Measurements from ENCODE around the gene RASGRP4.
"Not testable (repeated sequence)": the region's sequence is repeated elsewhere in the genome, so short reads cannot be mapped to it uniquely, and the experiment has no call there.

The RASGRP4 gene

GRCh38 chr19:38425810-38426466 lies at the start of gene RASGRP4:
Gene RASGRP4, minus strand, starts transcription at chr19:38426219. Its CDS starts 128 bp downstream, at chr19:38426091.
- no peak for DNase-seq (ENCODE audit: low spot score)

GRCh38 chr19:38475176-38475575 lies 49.2 kb upstream of the RASGRP4 start:
- no peak for DNase-seq (ENCODE audit: low spot score)

- DNase-seq (ENCODE audit: low spot score) = no peak
Measured at GRCh38 chr19:38473201-38473600, 47.2 kb upstream of the RASGRP4 start.

GRCh38 chr19:38472725-38473124 lies 46.7 kb upstream of the RASGRP4 start:
- DNase-seq (ENCODE audit: low spot score) = not testable (repeated sequence)

GRCh38 chr19:38470788-38471480 lies 44.9 kb upstream of the RASGRP4 start:
- DNase-seq (ENCODE audit: low spot score) = no peak

GRCh38 chr19:38469151-38469550 lies 43.1 kb upstream of the RASGRP4 start:
- DNase-seq (ENCODE audit: low spot score) = no peak

GRCh38 chr19:38467541-38468525 lies 41.8 kb upstream of the RASGRP4 start:
- DNase-seq (ENCODE audit: low spot score) = no peak

- DNase-seq (ENCODE audit: low spot score) = no peak
Measured at GRCh38 chr19:38466050-38466449, 40.0 kb upstream of the RASGRP4 start.

GRCh38 chr19:38464421-38465082 lies 38.5 kb upstream of the RASGRP4 start:
- no peak for DNase-seq (ENCODE audit: low spot score)

- DNase-seq (ENCODE audit: low spot score) = no peak
Measured at GRCh38 chr19:38463365-38463764, 37.3 kb upstream of the RASGRP4 start.

- no peak for DNase-seq (ENCODE audit: low spot score)
Measured at GRCh38 chr19:38458991-38459390, 33.0 kb upstream of the RASGRP4 start.

GRCh38 chr19:38457690-38458405 lies 31.8 kb upstream of the RASGRP4 start:
- no peak for DNase-seq (ENCODE audit: low spot score)

- DNase-seq (ENCODE audit: low spot score) = no peak
Measured at GRCh38 chr19:38457202-38457601, 31.2 kb upstream of the RASGRP4 start.

GRCh38 chr19:38455031-38455430 lies 29.0 kb upstream of the RASGRP4 start:
- no peak for DNase-seq (ENCODE audit: low spot score)

GRCh38 chr19:38453596-38453995 lies 27.6 kb upstream of the RASGRP4 start:
- DNase-seq (ENCODE audit: low spot score) = no peak

- no peak for DNase-seq (ENCODE audit: low spot score)
Measured at GRCh38 chr19:38452430-38453366, 26.7 kb upstream of the RASGRP4 start.

GRCh38 chr19:38451629-38452028 lies 25.6 kb upstream of the RASGRP4 start:
- no peak for DNase-seq (ENCODE audit: low spot score)

GRCh38 chr19:38451036-38451435 lies 25.0 kb upstream of the RASGRP4 start:
- no peak for DNase-seq (ENCODE audit: low spot score)

GRCh38 chr19:38449518-38449917 lies 23.5 kb upstream of the RASGRP4 start:
- DNase-seq (ENCODE audit: low spot score) = no peak

- DNase-seq (ENCODE audit: low spot score) = no peak
Measured at GRCh38 chr19:38448225-38448624, 22.2 kb upstream of the RASGRP4 start.
